OCI-LY1 (cell line): ENCODE results near the gene PPIG.
"Not testable (repeated sequence)": the region's sequence is repeated elsewhere in the genome, so short reads cannot be mapped to it uniquely, and the experiment has no call there.

ENCODE experiments used
- H2AFZ ChIP-seq: fragments of 200-600 bp; sonication (generic), shearing (Covaris generic); 2 replicates; pipeline ENCODE4 v1.6.0; 2014; ENCODE audit warnings: antibody characterized with exemption, mild to moderate bottlenecking, low read length
- H3F3A ChIP-seq: fragments of 200-600 bp; sonication (generic), shearing (Covaris generic); 2 replicates; pipeline ENCODE4 v1.6.0; 2014; ENCODE audit warnings: mild to moderate bottlenecking, antibody characterized with exemption, low read length, moderate library complexity; ENCODE audit not compliant: insufficient read depth
- H3K27ac ChIP-seq: fragments of 200-600 bp; sonication (generic); 2 replicates; pipeline ENCODE4 v1.5.1; 2014; ENCODE audit warnings: low read length, mixed run types, mild to moderate bottlenecking, low read depth; ENCODE audit not compliant: poor library complexity, severe bottlenecking
- H3K27me3 ChIP-seq: fragments of 200-600 bp; sonication (generic); 2 replicates; pipeline ENCODE4 v1.6.0; 2014; ENCODE audit warnings: antibody characterized with exemption, mild to moderate bottlenecking, low read length, moderate library complexity; ENCODE audit not compliant: insufficient read depth
- H3K36me3 ChIP-seq: fragments of 200-600 bp; sonication (generic); 2 replicates; pipeline ENCODE4 v1.6.1; 2014; ENCODE audit warnings: mild to moderate bottlenecking, antibody characterized with exemption, low read length, moderate library complexity, mixed read lengths; ENCODE audit not compliant: insufficient read depth
- H3K4me1 ChIP-seq: fragments of 200-600 bp; sonication (generic); 2 replicates; pipeline ENCODE4 v1.5.1; 2014; ENCODE audit warnings: mild to moderate bottlenecking, low read length, moderate library complexity; ENCODE audit not compliant: insufficient read depth, severe bottlenecking
- H3K4me2 ChIP-seq: fragments of 200-600 bp; sonication (generic), shearing (Covaris generic); 2 replicates; pipeline ENCODE4 v1.6.1; 2014; ENCODE audit warnings: low read length
- H3K4me3 ChIP-seq: fragments of 200-600 bp; sonication (generic); 2 replicates; pipeline ENCODE4 v1.5.1; 2014; ENCODE audit warnings: low read length, low read depth, mild to moderate bottlenecking, mixed read lengths; ENCODE audit not compliant: poor library complexity, severe bottlenecking
- H3K79me2 ChIP-seq: fragments of 200-600 bp; shearing (Covaris generic); 2 replicates; pipeline ENCODE4 v1.6.1; 2016; ENCODE audit warnings: mixed run types, low read length, mixed read lengths; ENCODE audit not compliant: insufficient read depth
- H3K9ac ChIP-seq: fragments of 200-600 bp; sonication (generic), shearing (Covaris generic); 2 replicates; pipeline ENCODE4 v1.6.1; 2014; ENCODE audit warnings: mild to moderate bottlenecking, low read length, mixed read lengths
- H3K9me2 ChIP-seq: fragments of 200-600 bp; sonication (generic), shearing (Covaris generic); 2 replicates; pipeline ENCODE4 v1.6.1; 2014; ENCODE audit warnings: low read depth, mild to moderate bottlenecking, low read length, mixed read lengths
- H3K9me3 ChIP-seq: fragments of 200-600 bp; shearing (Covaris generic); 2 replicates; pipeline ENCODE4 v1.6.1; 2014; ENCODE audit warnings: low read length, mixed read lengths
- H4K20me1 ChIP-seq: fragments of 200-600 bp; sonication (generic), shearing (Covaris generic); 2 replicates; pipeline ENCODE4 v1.6.0; 2016; ENCODE audit warnings: mild to moderate bottlenecking, low read length; ENCODE audit not compliant: insufficient read depth
- CTCF ChIP-seq: fragments of 200-600 bp; sonication (generic), shearing (Covaris generic); IDR thresholded peaks from 2 replicates; pipeline ENCODE4 v1.5.1; 2017; ENCODE audit warnings: mild to moderate bottlenecking, antibody characterized with exemption, low read length, moderate library complexity, mixed read lengths
- EZH2 ChIP-seq: fragments of 200-600 bp; sonication (generic), shearing (Covaris generic); IDR thresholded peaks from 2 replicates; pipeline ENCODE4 v1.8.0; 2017; ENCODE audit warnings: borderline replicate concordance, mixed run types, mild to moderate bottlenecking, antibody characterized with exemption, low read length, moderate library complexity, mixed read lengths

The PPIG gene

GRCh38 chr2:169613876-169614275 lies 29.7 kb downstream of the PPIG start:
- peaks cover 96% of the 10 kb centered on the region for H3K36me3 ChIP-seq

GRCh38 chr2:169615982-169616381 lies 31.8 kb downstream of the PPIG start:
- not testable (repeated sequence) for H3K27me3 ChIP-seq, H3F3A ChIP-seq, H4K20me1 ChIP-seq, H3K79me2 ChIP-seq, H3K4me2 ChIP-seq, H3K9me2 ChIP-seq, H3K4me3 ChIP-seq, H2AFZ ChIP-seq, H3K9me3 ChIP-seq, H3K9ac ChIP-seq, H3K27ac ChIP-seq, H3K4me1 ChIP-seq
- peaks cover 90% of the 10 kb centered on the region for H3K36me3 ChIP-seq

More at GRCh38 chr2:169613876-169614275, 29.7 kb downstream of the PPIG start:
- no peak overlapping the region for H3K4me2 ChIP-seq
- H3K27me3 ChIP-seq, result no peaks in the 10 kb centered on the region
- no peak overlapping the region for H3K27ac ChIP-seq
- no peaks in the 10 kb centered on the region for H3K4me1 ChIP-seq
- TF ChIP-seq EZH2, result no peak
- no peak for TF ChIP-seq CTCF
- H3K9me2 ChIP-seq, result no peaks in the 10 kb centered on the region
- no peaks in the 10 kb centered on the region for H3K79me2 ChIP-seq
- H3K4me3 ChIP-seq, result no peak overlapping the region
- no peaks in the 10 kb centered on the region for H3F3A ChIP-seq
- H2AFZ ChIP-seq, result no peak overlapping the region
- no peaks in the 10 kb centered on the region; the same call in 1 of the 2 replicates for H3K9me3 ChIP-seq
- no peaks in the 10 kb centered on the region for H4K20me1 ChIP-seq
- no peak overlapping the region for H3K9ac ChIP-seq

- TF ChIP-seq EZH2, result no peak
- TF ChIP-seq CTCF, result no peak
- peaks cover 79% of the 10 kb centered on the region for H3K36me3 ChIP-seq
- no peak overlapping the region for H3K4me2 ChIP-seq
These were observed 35.8 kb downstream of the PPIG start for GRCh38 chr2:169619946-169620345.

GRCh38 chr2:169620509-169620908 lies 36.4 kb downstream of the PPIG start:
- no peak overlapping the region for H3K27ac ChIP-seq
- H3K4me3 ChIP-seq, result no peak overlapping the region
- no peaks in the 10 kb centered on the region for H3K4me1 ChIP-seq
- no peaks in the 10 kb centered on the region for H3K79me2 ChIP-seq
- H3K36me3 ChIP-seq, result peaks cover 73% of the 10 kb centered on the region
- H3K9ac ChIP-seq, result no peak overlapping the region
- H3K27me3 ChIP-seq, result no peaks in the 10 kb centered on the region
- no peak overlapping the region for H2AFZ ChIP-seq
- H3K9me2 ChIP-seq, result no peaks in the 10 kb centered on the region
- H4K20me1 ChIP-seq, result no peaks in the 10 kb centered on the region
- H3F3A ChIP-seq, result 0 out of 2 replicates have a peak, but pooled peaks cover 6% of the 10 kb centered on the region
- H3K4me2 ChIP-seq, result no peak overlapping the region
- TF ChIP-seq CTCF (no peak), EZH2 (no peak)
- H3K9me3 ChIP-seq, result no peaks in the 10 kb centered on the region

More at GRCh38 chr2:169619946-169620345, 35.8 kb downstream of the PPIG start:
- no peak overlapping the region for H3K4me3 ChIP-seq
- no peaks in the 10 kb centered on the region for H3K79me2 ChIP-seq
- H3K27me3 ChIP-seq, result no peaks in the 10 kb centered on the region
- no peaks in the 10 kb centered on the region for H3K4me1 ChIP-seq
- no peak overlapping the region for H3K9ac ChIP-seq
- H3F3A ChIP-seq, result 0 out of 2 replicates have a peak, but pooled peaks cover 6% of the 10 kb centered on the region
- no peaks in the 10 kb centered on the region for H4K20me1 ChIP-seq
- H3K27ac ChIP-seq, result no peak overlapping the region
- no peaks in the 10 kb centered on the region for H3K9me3 ChIP-seq
- no peak overlapping the region for H2AFZ ChIP-seq
- H3K9me2 ChIP-seq, result no peaks in the 10 kb centered on the region
